ENCODE data around the gene GPX4.
A peak's percentile ranks its signal among the peaks of the same experiment; 100 is the strongest.

The GPX4 gene

GRCh38 chr19:1064661-1065605, 38.9 kb upstream of the GPX4 start:
- H3K4me1 ChIP-seq: peaks cover 12% of the 10 kb centered on the region

GRCh38 chr19:1065606-1066109, 38.1 kb upstream of the GPX4 start:
- in situ Hi-C loops (cut with MboI; ENCODE audit: low sequenced_read_pairs): no loop called here
- peaks cover 12% of the 10 kb centered on the region for H3K4me1 ChIP-seq
- H3K4me3 ChIP-seq: no peak overlapping the region

More at GRCh38 chr19:1064661-1065605, 38.9 kb upstream of the GPX4 start:
- DNase-seq (ENCODE audit: low spot score in 2 of 2): peak; percentile 59 to 80
- Histone ChIP-seq H3K36me3 (replicated peaks) (no peaks in the 10 kb centered on the region), H3K4me3 (no peak overlapping the region), H3K9me3 (no peaks in the 10 kb centered on the region), H3K27me3 (ENCODE audit: low read depth) (no peaks in the 10 kb centered on the region)
- in situ Hi-C loops (cut with MboI; ENCODE audit: low sequenced_read_pairs): no loop called here

GRCh38 chr19:1066251-1066747, 37.5 kb upstream of the GPX4 start:
- in situ Hi-C loops (cut with MboI; ENCODE audit: low sequenced_read_pairs): no loop called here
- Histone ChIP-seq H3K36me3 (replicated peaks) (no peaks in the 10 kb centered on the region), H3K4me1 (peaks cover 12% of the 10 kb centered on the region), H3K4me3 (peak overlapping the region; percentile 41), H3K27me3 (ENCODE audit: low read depth) (no peaks in the 10 kb centered on the region), H3K9me3 (no peaks in the 10 kb centered on the region)
- DNase-seq (ENCODE audit: low spot score in 2 of 2): no peak

More at GRCh38 chr19:1065606-1066109, 38.1 kb upstream of the GPX4 start:
- DNase-seq (ENCODE audit: low spot score in 2 of 2): no peak
- Histone ChIP-seq H3K9me3 (no peaks in the 10 kb centered on the region), H3K27me3 (ENCODE audit: low read depth) (no peaks in the 10 kb centered on the region), H3K36me3 (replicated peaks) (no peaks in the 10 kb centered on the region)

GRCh38 chr19:1066748-1067340, 37.0 kb upstream of the GPX4 start, which contains the start of gene ARHGAP45:
ARHGAP45 (plus strand) TSS chr19:1067167; CDS start chr19:1067406, 239 bp downstream.
- in situ Hi-C loops (cut with MboI; ENCODE audit: low sequenced_read_pairs): no loop called here
- no peaks in the 10 kb centered on the region for H3K27me3 ChIP-seq (ENCODE audit: low read depth)
- H3K9me3 ChIP-seq: no peaks in the 10 kb centered on the region
- H3K36me3 ChIP-seq (replicated peaks): no peaks in the 10 kb centered on the region
- H3K4me1 ChIP-seq: peaks cover 12% of the 10 kb centered on the region
- peak; percentile 32 to 77 for DNase-seq (ENCODE audit: low spot score in 2 of 2)
- peak within 1 kb of the TSS; percentile 41 for H3K4me3 ChIP-seq

GRCh38 chr19:1067341-1067957, 36.3 kb upstream of the GPX4 start:
- no peaks in the 10 kb centered on the region for H3K27me3 ChIP-seq (ENCODE audit: low read depth)
- H3K4me1 ChIP-seq: peaks cover 12% of the 10 kb centered on the region
- H3K9me3 ChIP-seq: no peaks in the 10 kb centered on the region
- H3K4me3 ChIP-seq: peak overlapping the region; percentile 41
- no peak for DNase-seq (ENCODE audit: low spot score in 2 of 2)
- H3K36me3 ChIP-seq (replicated peaks): no peaks in the 10 kb centered on the region
- in situ Hi-C loops (cut with MboI; ENCODE audit: low sequenced_read_pairs): no loop called here

- in situ Hi-C loops (cut with MboI; ENCODE audit: low sequenced_read_pairs): no loop called here
- Histone ChIP-seq H3K27me3 (ENCODE audit: low read depth) (no peaks in the 10 kb centered on the region), H3K9me3 (no peaks in the 10 kb centered on the region), H3K4me3 (peak overlapping the region; percentile 41), H3K36me3 (replicated peaks) (no peaks in the 10 kb centered on the region), H3K4me1 (peaks cover 12% of the 10 kb centered on the region)
- DNase-seq (ENCODE audit: low spot score in 2 of 2): no peak
These were observed 35.5 kb upstream of the GPX4 start for GRCh38 chr19:1068009-1069001.

GRCh38 chr19:1069009-1069779, 34.6 kb upstream of the GPX4 start:
- peaks cover 12% of the 10 kb centered on the region for H3K4me1 ChIP-seq
- DNase-seq (ENCODE audit: low spot score in 2 of 2): no peak
- no peaks in the 10 kb centered on the region for H3K9me3 ChIP-seq
- H3K27me3 ChIP-seq (ENCODE audit: low read depth): no peaks in the 10 kb centered on the region
- no peaks in the 10 kb centered on the region; the same call in 1 of the 2 replicates for H3K36me3 ChIP-seq (replicated peaks)
- no peak overlapping the region for H3K4me3 ChIP-seq
- in situ Hi-C loops (cut with MboI; ENCODE audit: low sequenced_read_pairs): no loop called here

- in situ Hi-C loops (cut with MboI; ENCODE audit: low sequenced_read_pairs): no loop called here
- H3K9me3 ChIP-seq: no peaks in the 10 kb centered on the region
- peaks cover 3% of the 10 kb centered on the region; the same call in 1 of the 2 replicates for H3K4me1 ChIP-seq
- no peaks in the 10 kb centered on the region for H3K27me3 ChIP-seq (ENCODE audit: low read depth)
- H3K4me3 ChIP-seq: no peak overlapping the region
- no peak for DNase-seq (ENCODE audit: low spot score in 2 of 2)
- H3K36me3 ChIP-seq (replicated peaks): no peaks in the 10 kb centered on the region; the same call in 1 of the 2 replicates
These were observed 33.2 kb upstream of the GPX4 start for GRCh38 chr19:1070576-1070930.

- in situ Hi-C loops (cut with MboI; ENCODE audit: low sequenced_read_pairs): no loop called here
- no peak for DNase-seq (ENCODE audit: low spot score in 2 of 2)
- Histone ChIP-seq H3K9me3 (no peaks in the 10 kb centered on the region), H3K36me3 (replicated peaks) (no peaks in the 10 kb centered on the region; the same call in 1 of the 2 replicates), H3K4me3 (no peak overlapping the region), H3K27me3 (ENCODE audit: low read depth) (no peaks in the 10 kb centered on the region), H3K4me1 (peaks cover 3% of the 10 kb centered on the region; the same call in 1 of the 2 replicates)
These were observed 32.6 kb upstream of the GPX4 start for GRCh38 chr19:1070931-1071791.

GRCh38 chr19:1072371-1073015, 31.3 kb upstream of the GPX4 start:
- Histone ChIP-seq H3K27me3 (ENCODE audit: low read depth) (no peaks in the 10 kb centered on the region), H3K4me1 (no peaks in the 10 kb centered on the region; the same call in 1 of the 2 replicates), H3K9me3 (no peaks in the 10 kb centered on the region), H3K36me3 (replicated peaks) (no peaks in the 10 kb centered on the region; the same call in 1 of the 2 replicates), H3K4me3 (no peak overlapping the region)
- no peak for DNase-seq (ENCODE audit: low spot score in 2 of 2)
- in situ Hi-C loops (cut with MboI; ENCODE audit: low sequenced_read_pairs): no loop called here

Data from HAP-1 (cell line).